OCI-LY1 (cell line): ENCODE measurements around the gene PDE12.

Source experiments
- H2AFZ ChIP-seq: fragments of 200-600 bp; sonication (generic), shearing (Covaris generic); 2 replicates; pipeline ENCODE4 v1.6.0; 2014; ENCODE audit warnings: antibody characterized with exemption, mild to moderate bottlenecking, low read length
- H3F3A ChIP-seq: fragments of 200-600 bp; sonication (generic), shearing (Covaris generic); 2 replicates; pipeline ENCODE4 v1.6.0; 2014; ENCODE audit warnings: mild to moderate bottlenecking, antibody characterized with exemption, low read length, moderate library complexity; ENCODE audit not compliant: insufficient read depth
- H3K27ac ChIP-seq: fragments of 200-600 bp; sonication (generic); 2 replicates; pipeline ENCODE4 v1.5.1; 2014; ENCODE audit warnings: low read length, mixed run types, mild to moderate bottlenecking, low read depth; ENCODE audit not compliant: poor library complexity, severe bottlenecking
- H3K27me3 ChIP-seq: fragments of 200-600 bp; sonication (generic); 2 replicates; pipeline ENCODE4 v1.6.0; 2014; ENCODE audit warnings: antibody characterized with exemption, mild to moderate bottlenecking, low read length, moderate library complexity; ENCODE audit not compliant: insufficient read depth
- H3K36me3 ChIP-seq: fragments of 200-600 bp; sonication (generic); 2 replicates; pipeline ENCODE4 v1.6.1; 2014; ENCODE audit warnings: mild to moderate bottlenecking, antibody characterized with exemption, low read length, moderate library complexity, mixed read lengths; ENCODE audit not compliant: insufficient read depth
- H3K4me1 ChIP-seq: fragments of 200-600 bp; sonication (generic); 2 replicates; pipeline ENCODE4 v1.5.1; 2014; ENCODE audit warnings: mild to moderate bottlenecking, low read length, moderate library complexity; ENCODE audit not compliant: insufficient read depth, severe bottlenecking
- H3K4me2 ChIP-seq: fragments of 200-600 bp; sonication (generic), shearing (Covaris generic); 2 replicates; pipeline ENCODE4 v1.6.1; 2014; ENCODE audit warnings: low read length
- H3K4me3 ChIP-seq: fragments of 200-600 bp; sonication (generic); 2 replicates; pipeline ENCODE4 v1.5.1; 2014; ENCODE audit warnings: low read length, low read depth, mild to moderate bottlenecking, mixed read lengths; ENCODE audit not compliant: poor library complexity, severe bottlenecking
- H3K79me2 ChIP-seq: fragments of 200-600 bp; shearing (Covaris generic); 2 replicates; pipeline ENCODE4 v1.6.1; 2016; ENCODE audit warnings: mixed run types, low read length, mixed read lengths; ENCODE audit not compliant: insufficient read depth
- H3K9ac ChIP-seq: fragments of 200-600 bp; sonication (generic), shearing (Covaris generic); 2 replicates; pipeline ENCODE4 v1.6.1; 2014; ENCODE audit warnings: mild to moderate bottlenecking, low read length, mixed read lengths
- H3K9me2 ChIP-seq: fragments of 200-600 bp; sonication (generic), shearing (Covaris generic); 2 replicates; pipeline ENCODE4 v1.6.1; 2014; ENCODE audit warnings: low read depth, mild to moderate bottlenecking, low read length, mixed read lengths
- H3K9me3 ChIP-seq: fragments of 200-600 bp; shearing (Covaris generic); 2 replicates; pipeline ENCODE4 v1.6.1; 2014; ENCODE audit warnings: low read length, mixed read lengths
- H4K20me1 ChIP-seq: fragments of 200-600 bp; sonication (generic), shearing (Covaris generic); 2 replicates; pipeline ENCODE4 v1.6.0; 2016; ENCODE audit warnings: mild to moderate bottlenecking, low read length; ENCODE audit not compliant: insufficient read depth
- EZH2 ChIP-seq: fragments of 200-600 bp; sonication (generic), shearing (Covaris generic); IDR thresholded peaks from 2 replicates; pipeline ENCODE4 v1.8.0; 2017; ENCODE audit warnings: borderline replicate concordance, mixed run types, mild to moderate bottlenecking, antibody characterized with exemption, low read length, moderate library complexity, mixed read lengths
- TF ChIP-seq, protein P1 (sequence below): fragments of 200-600 bp; sonication (generic), shearing (Covaris generic); IDR thresholded peaks from 2 replicates; pipeline ENCODE4 v1.5.1; 2017; ENCODE audit warnings: mild to moderate bottlenecking, antibody characterized with exemption, low read length, moderate library complexity, mixed read lengths

Gene PDE12

GRCh38 chr3:57555738-57556458 lies at the start of gene PDE12:
Gene PDE12, plus strand, starts transcription at chr3:57556274. Its CDS starts 106 bp downstream, at chr3:57556380.
- H3K27me3 ChIP-seq: no peaks in the 10 kb centered on the region
- H3K9ac ChIP-seq: peak within 1 kb of the TSS; percentile 84
- no peaks in the 10 kb centered on the region for H3K9me3 ChIP-seq
- TF ChIP-seq EZH2: no peak
- TF ChIP-seq, protein P1, sequence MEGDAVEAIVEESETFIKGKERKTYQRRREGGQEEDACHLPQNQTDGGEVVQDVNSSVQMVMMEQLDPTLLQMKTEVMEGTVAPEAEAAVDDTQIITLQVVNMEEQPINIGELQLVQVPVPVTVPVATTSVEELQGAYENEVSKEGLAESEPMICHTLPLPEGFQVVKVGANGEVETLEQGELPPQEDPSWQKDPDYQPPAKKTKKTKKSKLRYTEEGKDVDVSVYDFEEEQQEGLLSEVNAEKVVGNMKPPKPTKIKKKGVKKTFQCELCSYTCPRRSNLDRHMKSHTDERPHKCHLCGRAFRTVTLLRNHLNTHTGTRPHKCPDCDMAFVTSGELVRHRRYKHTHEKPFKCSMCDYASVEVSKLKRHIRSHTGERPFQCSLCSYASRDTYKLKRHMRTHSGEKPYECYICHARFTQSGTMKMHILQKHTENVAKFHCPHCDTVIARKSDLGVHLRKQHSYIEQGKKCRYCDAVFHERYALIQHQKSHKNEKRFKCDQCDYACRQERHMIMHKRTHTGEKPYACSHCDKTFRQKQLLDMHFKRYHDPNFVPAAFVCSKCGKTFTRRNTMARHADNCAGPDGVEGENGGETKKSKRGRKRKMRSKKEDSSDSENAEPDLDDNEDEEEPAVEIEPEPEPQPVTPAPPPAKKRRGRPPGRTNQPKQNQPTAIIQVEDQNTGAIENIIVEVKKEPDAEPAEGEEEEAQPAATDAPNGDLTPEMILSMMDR: no peak
- no peaks in the 10 kb centered on the region for H4K20me1 ChIP-seq
- H3K79me2 ChIP-seq: peaks cover 39% of the 10 kb centered on the region
- H3K9me2 ChIP-seq: no peaks in the 10 kb centered on the region
- peak within 1 kb of the TSS; percentile 75 for H3K4me3 ChIP-seq
- H3K27ac ChIP-seq: peak within 1 kb of the TSS; percentile 78
- no peak within 1 kb of the TSS for H2AFZ ChIP-seq
- H3K36me3 ChIP-seq: peaks cover 32% of the 10 kb centered on the region
- H3K4me2 ChIP-seq: peak within 1 kb of the TSS; percentile 76
- no peaks in the 10 kb centered on the region for H3F3A ChIP-seq
- peaks cover 35% of the 10 kb centered on the region for H3K4me1 ChIP-seq

- H3K4me2 ChIP-seq: no peak overlapping the region
- H3K4me1 ChIP-seq: no peaks in the 10 kb centered on the region
- no peaks in the 10 kb centered on the region for H3F3A ChIP-seq
- H3K4me3 ChIP-seq: no peak overlapping the region
- H3K79me2 ChIP-seq: no peaks in the 10 kb centered on the region
- H3K27me3 ChIP-seq: no peaks in the 10 kb centered on the region
- H3K27ac ChIP-seq: no peak overlapping the region
- no peaks in the 10 kb centered on the region for H3K9me2 ChIP-seq
- H4K20me1 ChIP-seq: no peaks in the 10 kb centered on the region
- no peak overlapping the region for H2AFZ ChIP-seq
- H3K9me3 ChIP-seq: no peaks in the 10 kb centered on the region
- TF ChIP-seq EZH2: no peak
- TF ChIP-seq, protein P1: no peak
- H3K36me3 ChIP-seq: no peaks in the 10 kb centered on the region
- no peak overlapping the region for H3K9ac ChIP-seq
Observed at GRCh38 chr3:57512166-57512565, 43.9 kb upstream of the PDE12 start.

- TF ChIP-seq, protein P1: no peak
- no peak for TF ChIP-seq EZH2
- H3K27me3 ChIP-seq: no peaks in the 10 kb centered on the region
- H3K27ac ChIP-seq: no peak overlapping the region
- no peak overlapping the region for H2AFZ ChIP-seq
- no peaks in the 10 kb centered on the region for H3F3A ChIP-seq
- no peaks in the 10 kb centered on the region for H3K4me1 ChIP-seq
- H3K4me2 ChIP-seq: no peak overlapping the region
- H3K9me2 ChIP-seq: no peaks in the 10 kb centered on the region
- H3K79me2 ChIP-seq: no peaks in the 10 kb centered on the region
- no peaks in the 10 kb centered on the region for H3K9me3 ChIP-seq
- no peaks in the 10 kb centered on the region for H4K20me1 ChIP-seq
- no peak overlapping the region for H3K9ac ChIP-seq
- no peaks in the 10 kb centered on the region for H3K36me3 ChIP-seq
- no peak overlapping the region for H3K4me3 ChIP-seq
Observed at GRCh38 chr3:57518276-57518915, 37.7 kb upstream of the PDE12 start.
